Activated naive CD4-positive, alpha-beta T cell treated with anti-CD3 and anti-CD28 coated beads, Interleukin-2, amount 50 U/mL, for 72 hours (primary cell): ENCODE results near the gene LEF1. TPM values are rescaled to one million over a fixed set of nuclear protein-coding genes. Genes with fewer than 3 reads are reported as not detected.

Source experiments
- ATAC-seq, 2 donors: fragments of 150-1000 bp; cut with Tn5 transposase; 2 replicates each; pipeline ENCODE4 v1.10.0; 2021; ENCODE audit warnings: mild to moderate bottlenecking in 2 of 2, moderate library complexity in 2 of 2
- DNase-seq, 2 donors: peaks; one replicate each; pipeline ENCODE4 v3.0.0; 2021 to 2022; ENCODE audit warnings: low spot score in 2 of 2
- H3K27ac Mint-ChIP-seq, 2 donors: one replicate each; pipeline ENCODE4 v1.8.0; 2022; ENCODE audit warnings: mild to moderate bottlenecking in 2 of 2, mixed read lengths in 2 of 2
- H3K36me3 Mint-ChIP-seq, 2 donors: one replicate each; pipeline ENCODE4 v1.8.0; 2022; ENCODE audit warnings: mixed read lengths in 2 of 2
- H3K9me3 Mint-ChIP-seq, 2 donors: one replicate each; pipeline ENCODE4 v1.8.0; 2022; ENCODE audit warnings: mixed read lengths in 2 of 2
- total RNA-seq, 2 donors: library from RNA; stranded (reverse); gene quantifications; one replicate each; pipeline ENCODE4 v1.2.3, GENCODE V29; 2022

The LEF1 gene
- total RNA-seq, 2 donors from 2014 or later, result 205 to 291 TPM

DNA sequence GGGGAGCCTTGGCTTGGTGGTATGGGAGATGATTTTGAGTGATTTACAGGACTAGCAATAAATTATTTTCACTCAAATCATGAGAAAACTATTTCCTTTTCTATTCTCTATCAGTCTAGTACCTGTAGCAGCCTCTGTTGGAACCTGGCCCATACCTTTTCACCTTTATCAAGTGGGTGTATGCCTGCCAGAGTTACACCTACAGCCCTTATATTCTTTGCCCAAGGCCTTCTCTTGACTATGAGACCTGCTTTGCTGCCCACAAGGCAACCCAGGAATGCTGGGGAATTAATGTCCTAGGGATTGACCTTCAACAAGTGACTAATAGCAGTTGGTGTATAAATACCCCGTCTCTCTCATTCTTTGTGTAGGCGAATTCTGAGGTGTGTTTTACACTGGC is 20.0 kb upstream of the LEF1 start:
- DNase-seq, result no peak
- no peak overlapping the region for H3K27ac Mint-ChIP-seq
- no peaks in the 10 kb centered on the region for H3K9me3 Mint-ChIP-seq
- H3K36me3 Mint-ChIP-seq, result no peaks in the 10 kb centered on the region
- no peak for ATAC-seq

- ATAC-seq (no peak), DNase-seq (no peak)
- H3K27ac Mint-ChIP-seq, result peak overlapping the region in 1 of 2 donors; percentile 1
- H3K9me3 Mint-ChIP-seq, result no peaks in the 10 kb centered on the region
- H3K36me3 Mint-ChIP-seq, result no peaks in the 10 kb centered on the region
Observed at GRCh38 chr4:108185252-108185651, 16.5 kb upstream of the LEF1 start.

- no peak for ATAC-seq
- no peak overlapping the region for H3K27ac Mint-ChIP-seq
Observed at GRCh38 chr4:108184453-108185049, 15.8 kb upstream of the LEF1 start.

GRCh38 chr4:108181704-108182103 is 13.0 kb upstream of the LEF1 start:
- DNase-seq (no peak), ATAC-seq (peak in 1 of 2 donors; percentile 68)
- H3K27ac Mint-ChIP-seq, result no peak overlapping the region
- H3K36me3 Mint-ChIP-seq, result peaks cover 0 to 13% of the 10 kb centered on the region in 2 donors
- no peaks in the 10 kb centered on the region for H3K9me3 Mint-ChIP-seq

More at GRCh38 chr4:108184453-108185049, 15.8 kb upstream of the LEF1 start:
- DNase-seq, result no peak
- H3K36me3 Mint-ChIP-seq, result no peaks in the 10 kb centered on the region
- H3K9me3 Mint-ChIP-seq, result no peaks in the 10 kb centered on the region

- ATAC-seq (no peak), DNase-seq (no peak)
- Mint-ChIP-seq H3K9me3 (no peaks in the 10 kb centered on the region), H3K27ac (no peak overlapping the region), H3K36me3 (peaks cover 0 to 25% of the 10 kb centered on the region in 2 donors)
Observed at GRCh38 chr4:108180513-108180912, 11.8 kb upstream of the LEF1 start.

DNA sequence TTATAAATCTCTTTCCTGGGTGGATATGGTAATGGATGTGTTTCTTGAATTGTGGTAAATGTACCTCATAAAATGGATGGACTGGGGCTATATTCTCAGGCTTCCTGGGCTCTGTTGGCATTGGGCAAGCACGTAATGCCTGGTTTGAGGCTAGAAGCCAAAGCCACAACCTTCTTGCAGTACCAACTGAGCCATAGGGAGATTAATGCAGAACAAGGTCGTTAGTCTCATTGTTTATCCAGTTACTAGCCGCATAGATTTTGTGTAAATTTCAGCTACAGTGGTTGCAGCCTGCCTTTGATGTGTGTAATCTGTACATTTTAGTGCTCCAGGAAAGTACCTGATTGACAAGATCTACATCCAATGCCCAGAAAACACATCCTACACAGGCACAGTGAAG is 7.2 kb upstream of the LEF1 start:
- ATAC-seq, result no peak

DNA sequence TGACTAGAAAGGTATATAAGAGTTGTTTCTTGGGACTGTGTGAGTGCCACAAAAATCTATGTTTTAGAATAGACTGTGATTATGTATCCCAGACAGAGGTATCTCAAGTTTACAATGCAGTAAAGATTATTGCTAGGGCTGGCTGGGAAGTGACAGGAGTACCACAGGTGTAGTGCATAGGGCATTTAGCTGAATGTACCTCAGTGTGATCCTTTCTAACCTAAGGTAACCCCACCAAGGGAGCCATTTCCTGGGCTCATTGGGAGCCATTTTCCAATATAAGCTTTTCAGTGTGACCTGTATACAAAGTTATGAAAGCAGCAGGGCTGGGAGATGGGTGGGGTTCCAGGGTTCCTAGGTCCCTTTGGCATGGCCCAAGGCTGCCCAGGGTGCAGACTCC is 6.1 kb upstream of the LEF1 start:
- DNase-seq (no peak), ATAC-seq (no peak)
- Mint-ChIP-seq H3K9me3 (no peaks in the 10 kb centered on the region), H3K27ac (peak overlapping the region in 1 of 2 donors; percentile 92), H3K36me3 (peaks cover 13 to 35% of the 10 kb centered on the region in 2 donors)

More for the DNA sequence above, 7.2 kb upstream of the LEF1 start:
- DNase-seq, result no peak
- H3K36me3 Mint-ChIP-seq, result peaks cover 13 to 35% of the 10 kb centered on the region in 2 donors
- no peak overlapping the region for H3K27ac Mint-ChIP-seq
- H3K9me3 Mint-ChIP-seq, result no peaks in the 10 kb centered on the region

DNA sequence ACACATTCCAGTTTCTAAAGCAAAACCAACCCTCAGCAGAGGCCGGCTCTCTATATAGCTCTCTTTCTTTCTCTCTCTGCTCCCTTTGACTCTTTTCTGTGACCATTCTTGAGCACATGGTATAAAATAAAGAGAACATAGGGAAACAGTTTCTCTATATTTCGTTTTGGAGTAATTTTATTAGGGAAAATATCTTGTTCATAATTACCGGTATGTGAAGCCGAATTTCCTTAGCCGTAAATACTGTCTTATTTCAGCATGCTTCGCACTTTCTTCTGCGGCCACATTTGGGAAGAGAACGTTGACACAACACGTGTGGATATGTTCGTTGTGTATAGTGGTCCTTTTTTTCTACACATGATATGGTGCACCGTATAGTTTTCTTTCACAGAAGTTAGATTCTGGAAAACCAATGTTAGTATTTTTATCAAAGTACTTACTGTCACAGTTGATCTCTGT is 4.9 kb upstream of the LEF1 start:
- ATAC-seq (no peak), DNase-seq (no peak)
- peaks cover 18 to 35% of the 10 kb centered on the region in 2 donors for H3K36me3 Mint-ChIP-seq
- no peaks in the 10 kb centered on the region for H3K9me3 Mint-ChIP-seq
- H3K27ac Mint-ChIP-seq, result peak overlapping the region; percentile 92 to 97

- DNase-seq (peak; percentile 77 to 83), ATAC-seq (peak; percentile 55 to 58)
- Mint-ChIP-seq H3K36me3 (peaks cover 21 to 38% of the 10 kb centered on the region in 2 donors), H3K27ac (peak overlapping the region; percentile 92 to 97), H3K9me3 (no peaks in the 10 kb centered on the region)
Observed at GRCh38 chr4:108172753-108173598, 4.2 kb upstream of the LEF1 start.

GRCh38 chr4:108172231-108172752 is 3.6 kb upstream of the LEF1 start:
- peak; percentile 48 to 68 for DNase-seq
- Mint-ChIP-seq H3K9me3 (no peaks in the 10 kb centered on the region), H3K36me3 (peaks cover 28 to 38% of the 10 kb centered on the region in 2 donors), H3K27ac (peak overlapping the region; percentile 87 to 92)
- peak; percentile 17 to 23 for ATAC-seq

- peaks cover 34 to 38% of the 10 kb centered on the region in 2 donors for H3K36me3 Mint-ChIP-seq
- peak overlapping the region; percentile 87 to 92 for H3K27ac Mint-ChIP-seq
- DNase-seq, result peak; percentile 52 to 73
- peak; percentile 12 to 21 for ATAC-seq
- no peaks in the 10 kb centered on the region for H3K9me3 Mint-ChIP-seq
Observed at GRCh38 chr4:108171339-108172230, 2.9 kb upstream of the LEF1 start.

DNA sequence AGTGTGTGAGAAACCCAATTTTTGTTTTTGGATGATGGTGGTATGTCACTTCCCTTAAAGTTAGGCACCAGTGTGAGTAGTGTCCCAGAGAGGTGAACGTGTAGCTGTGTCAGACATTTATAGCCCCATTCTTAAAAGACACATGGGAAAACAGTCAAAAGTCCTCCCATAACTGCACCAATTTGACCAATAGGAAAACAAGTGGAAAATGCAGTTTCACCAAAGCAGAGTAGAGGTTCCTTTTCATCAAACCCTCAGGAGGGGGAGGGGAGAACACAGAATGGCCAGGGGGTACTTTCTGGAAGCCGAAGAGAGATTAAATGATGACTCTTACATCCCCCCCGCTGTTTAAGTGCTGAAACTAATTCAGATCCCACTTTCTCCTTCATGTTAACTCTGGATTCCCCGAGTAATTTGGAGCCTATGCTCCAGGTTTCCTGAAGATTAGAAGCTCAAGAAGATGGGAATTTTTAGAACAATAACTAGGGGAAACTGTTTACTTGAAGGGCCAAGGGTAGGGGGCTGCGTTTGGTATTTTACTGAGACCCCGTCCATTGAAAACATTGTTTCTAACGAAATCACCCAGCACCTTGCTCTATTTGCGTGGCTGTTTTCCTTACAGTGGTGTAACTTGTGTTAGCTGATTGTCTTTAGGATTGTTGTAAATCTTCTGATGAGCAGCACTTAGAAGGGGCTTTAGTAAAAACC is 2.1 kb upstream of the LEF1 start:
- peak overlapping the region; percentile 87 to 92 for H3K27ac Mint-ChIP-seq
- DNase-seq, result no peak

DNA sequence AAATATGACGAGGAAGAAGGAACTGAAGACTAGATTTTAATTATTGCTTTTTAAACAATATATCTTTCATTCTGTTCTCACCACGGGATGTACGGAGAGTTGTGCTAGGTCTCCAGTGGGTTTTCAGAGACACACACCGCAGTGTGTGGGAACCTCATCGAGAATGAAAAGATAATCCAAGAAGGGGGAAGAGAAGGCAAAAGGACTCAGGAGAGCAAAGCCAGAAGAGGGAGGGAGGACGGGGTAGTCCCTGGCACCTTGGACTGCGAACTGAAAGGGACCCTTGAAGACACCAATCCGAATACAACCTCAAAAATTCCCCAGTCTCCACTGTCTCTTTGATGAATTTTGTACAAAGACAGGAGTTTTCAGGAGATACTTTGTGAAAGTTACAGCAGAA is 932 bp upstream of the LEF1 start:
- Mint-ChIP-seq H3K27ac (peak overlapping the region in 1 of 2 donors; percentile 94), H3K36me3 (peaks cover 46 to 51% of the 10 kb centered on the region in 2 donors), H3K9me3 (no peaks in the 10 kb centered on the region)
- DNase-seq (no peak), ATAC-seq (no peak)

More for the DNA sequence above, 2.1 kb upstream of the LEF1 start:
- no peak for ATAC-seq
- Mint-ChIP-seq H3K9me3 (no peaks in the 10 kb centered on the region), H3K36me3 (peaks cover 38 to 40% of the 10 kb centered on the region in 2 donors)

DNA sequence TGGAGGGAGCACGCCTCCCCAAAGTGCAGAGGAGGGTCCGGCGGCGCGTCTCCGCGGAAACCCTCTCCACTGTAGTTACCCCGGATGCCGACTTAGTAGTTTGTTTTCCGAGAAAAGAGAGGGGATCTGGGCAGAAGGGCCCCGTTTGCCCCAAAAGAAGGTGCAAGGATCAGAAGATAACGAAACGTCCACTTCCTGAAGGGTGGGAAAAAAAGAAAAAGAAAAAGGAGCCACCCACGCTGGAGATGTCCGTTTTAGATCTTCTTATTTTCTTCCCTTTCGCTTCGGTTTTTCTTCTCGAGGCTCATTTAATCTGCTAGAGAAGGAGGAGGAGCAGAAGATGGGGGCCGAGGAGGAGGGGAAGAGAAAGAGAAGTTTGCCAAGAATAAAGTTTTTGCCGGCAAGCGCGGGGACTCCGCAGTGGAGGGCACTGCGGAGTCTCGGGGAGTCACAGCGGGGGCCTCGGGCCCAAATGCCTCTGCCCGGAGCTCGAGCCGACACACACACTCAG is 517 bp downstream of the LEF1 start:
- DNase-seq (peak in 1 of 2 donors; percentile 38), ATAC-seq (no peak)
- Mint-ChIP-seq H3K36me3 (peaks cover 43 to 47% of the 10 kb centered on the region in 2 donors), H3K27ac (peak overlapping the region; percentile 95 to 98), H3K9me3 (no peaks in the 10 kb centered on the region)

DNA sequence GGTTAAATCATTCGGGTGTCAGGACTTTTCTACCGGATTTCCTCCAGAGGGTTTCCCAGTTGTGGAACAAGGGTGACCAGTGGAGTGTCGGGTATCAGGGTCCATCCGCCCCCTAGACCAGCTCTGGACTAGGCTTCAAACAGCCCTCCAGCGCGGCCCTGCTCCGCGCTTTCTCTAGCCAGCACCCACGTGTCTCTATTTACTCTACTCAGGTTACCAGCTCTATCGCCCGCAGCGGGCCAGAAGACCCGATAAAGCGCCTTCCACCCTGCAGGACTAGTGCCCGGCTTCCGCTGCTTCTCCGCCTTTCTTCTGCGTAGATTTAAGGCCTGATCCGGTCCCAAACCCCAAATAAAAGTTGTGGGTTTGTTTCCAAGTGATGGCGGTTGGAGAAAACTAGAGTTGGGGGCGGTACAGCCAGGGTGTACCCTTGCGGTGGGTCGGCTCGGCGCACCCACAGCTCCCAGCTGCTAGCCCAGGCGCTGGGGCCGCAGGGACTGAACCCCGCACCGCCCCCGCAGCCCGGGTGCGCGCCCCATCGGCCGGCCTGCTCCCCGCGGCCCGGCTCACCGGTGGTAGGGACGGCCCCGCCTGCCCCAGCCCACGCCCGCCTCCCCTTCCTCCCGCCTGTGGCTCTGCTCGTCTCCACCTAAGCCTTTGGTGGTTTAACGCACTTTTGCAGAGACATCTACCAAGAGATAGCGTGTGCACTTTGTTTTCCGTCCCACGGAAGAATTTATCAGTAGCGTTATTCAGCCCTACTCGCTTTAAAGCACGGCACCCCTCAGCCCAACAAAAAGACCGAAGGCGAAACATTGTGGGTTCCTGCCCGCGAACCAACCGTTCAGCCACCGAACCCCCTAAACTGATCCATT is 2.1 kb downstream of the LEF1 start:
- peaks cover 53 to 62% of the 10 kb centered on the region in 2 donors for H3K36me3 Mint-ChIP-seq
- peak; percentile 50 to 67 for ATAC-seq
- H3K27ac Mint-ChIP-seq, result peak overlapping the region; percentile 98 to 99
- H3K9me3 Mint-ChIP-seq, result no peaks in the 10 kb centered on the region
- DNase-seq, result peak; percentile 64 to 88
